HG02885 (cell line): ENCODE measurements around the gene ZFP36L2.

Source experiments
- ATAC-seq: cut with Tn5 transposase; IDR thresholded peaks from one replicate; pipeline ENCODE4 v1.9.1; 2021; ENCODE audit warnings: mild to moderate bottlenecking; ENCODE audit not compliant: unreplicated experiment, poor library complexity

The ZFP36L2 gene

GRCh38 chr2:43212216-43212835 is 14.1 kb downstream of the ZFP36L2 start:
- no peak for ATAC-seq

GRCh38 chr2:43210467-43211303 is 15.7 kb downstream of the ZFP36L2 start:
- no peak for ATAC-seq

- no peak for ATAC-seq
Observed at GRCh38 chr2:43210125-43210466, 16.3 kb downstream of the ZFP36L2 start.

- no peak for ATAC-seq
Observed at GRCh38 chr2:43209204-43209717, 17.1 kb downstream of the ZFP36L2 start.

- no peak for ATAC-seq
Observed at GRCh38 chr2:43207553-43208300, 18.7 kb downstream of the ZFP36L2 start.

GRCh38 chr2:43206602-43207001 is 19.8 kb downstream of the ZFP36L2 start:
- no peak for ATAC-seq

- no peak for ATAC-seq
Observed at GRCh38 chr2:43203373-43203772, 23.0 kb downstream of the ZFP36L2 start.

GRCh38 chr2:43202289-43202688 is 24.1 kb downstream of the ZFP36L2 start:
- ATAC-seq: no peak

GRCh38 chr2:43201497-43201896 is 24.9 kb downstream of the ZFP36L2 start:
- no peak for ATAC-seq

- no peak for ATAC-seq
Observed at GRCh38 chr2:43201016-43201415, 25.4 kb downstream of the ZFP36L2 start.

GRCh38 chr2:43199492-43200488 is 26.6 kb downstream of the ZFP36L2 start:
- no peak for ATAC-seq

- ATAC-seq: no peak
Observed at GRCh38 chr2:43198263-43198662, 28.1 kb downstream of the ZFP36L2 start.

- ATAC-seq: no peak
Observed at GRCh38 chr2:43197588-43197896, 28.9 kb downstream of the ZFP36L2 start.

- ATAC-seq: no peak
Observed at GRCh38 chr2:43196768-43197587, 29.4 kb downstream of the ZFP36L2 start.

- peak; percentile 29 for ATAC-seq
Observed at GRCh38 chr2:43194121-43194869, 32.1 kb downstream of the ZFP36L2 start.

- ATAC-seq: no peak
Observed at GRCh38 chr2:43193652-43194120, 32.7 kb downstream of the ZFP36L2 start.

- ATAC-seq: no peak
Observed at GRCh38 chr2:43192744-43193651, 33.4 kb downstream of the ZFP36L2 start.
